A673 (cell line): ENCODE measurements around the gene DOCK8.

Experiments
- CTCF ChIP-seq: fragments of 300-800, 200-600 bp; sonication (generic); conservative IDR thresholded peaks from 2 replicates; pipeline ENCODE4 v1.5.1; 2017; ENCODE audit warnings: low read depth, mild to moderate bottlenecking, antibody characterized with exemption, low read length, moderate library complexity, mixed read lengths
- EZH2 ChIP-seq: fragments of 200-600 bp; sonication (generic); IDR thresholded peaks from 2 replicates; pipeline ENCODE4 v1.6.1; 2017; ENCODE audit warnings: borderline replicate concordance, low read depth, mild to moderate bottlenecking, mixed read lengths, antibody characterized with exemption, low read length; ENCODE audit not compliant: poor library complexity, severe bottlenecking

GRCh38 chr9:279674-280073 is 65.0 kb downstream of the DOCK8 start:
- no peak for TF ChIP-seq CTCF
- no peak for TF ChIP-seq EZH2
